HG02885 (cell line): ENCODE data around the gene GRB14.
"Not testable (repeated sequence)": the region's sequence is repeated elsewhere in the genome, so short reads cannot be mapped to it uniquely, and the experiment has no call there.

Source experiments
- ATAC-seq: cut with Tn5 transposase; IDR thresholded peaks from one replicate; pipeline ENCODE4 v1.9.1; 2021; ENCODE audit warnings: mild to moderate bottlenecking; ENCODE audit not compliant: unreplicated experiment, poor library complexity

The GRB14 gene

DNA sequence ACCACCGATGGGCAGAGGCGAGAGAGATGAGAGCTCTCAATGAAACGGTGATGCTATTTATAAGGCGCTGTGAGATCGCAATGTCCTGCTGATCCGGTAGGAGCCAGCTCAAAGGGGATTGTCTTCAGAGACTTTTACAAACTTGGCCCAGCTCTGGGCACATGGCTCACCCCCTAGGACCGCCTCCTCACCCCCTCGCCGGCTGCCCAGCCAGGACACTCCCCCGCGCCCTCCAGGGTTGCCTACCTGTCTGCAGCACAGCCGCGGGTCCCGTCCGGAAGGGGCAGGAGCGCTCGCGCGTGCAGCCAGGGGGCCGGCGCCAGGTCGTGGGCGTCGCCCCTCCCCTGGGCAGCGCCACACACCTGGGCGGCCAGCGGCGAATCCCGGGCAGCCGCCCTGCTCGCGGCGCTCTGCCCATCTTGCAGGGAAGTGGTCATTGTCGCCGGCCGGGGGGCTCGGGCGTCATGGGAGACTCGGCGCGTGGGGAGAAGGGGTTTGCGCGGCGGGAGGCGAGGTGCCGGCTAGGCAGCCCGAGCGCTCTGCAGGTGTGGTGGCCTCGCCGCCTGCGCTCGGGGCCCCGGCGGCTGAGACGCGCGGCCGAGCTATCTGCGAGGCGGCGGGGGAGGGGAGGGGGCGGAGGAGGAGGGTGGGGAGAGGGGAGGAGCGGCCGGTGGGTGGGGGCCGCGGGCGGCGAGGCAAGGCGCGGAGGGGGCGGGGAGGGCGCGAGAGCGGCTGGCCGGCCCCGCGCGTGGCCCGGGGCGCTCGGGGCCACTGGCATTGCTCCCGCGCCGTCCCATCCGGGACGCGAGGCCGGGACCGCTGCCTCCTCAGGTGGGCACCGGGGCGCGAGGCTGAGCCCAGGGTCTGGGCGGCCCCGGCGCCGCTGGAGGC is at the start of gene GRB14:
Gene GRB14 (minus strand): TSS at position 610 of the 891 bp plus-strand sequence. CDS start 173 bp downstream, at position 437.
- ATAC-seq = peak; percentile 32

DNA sequence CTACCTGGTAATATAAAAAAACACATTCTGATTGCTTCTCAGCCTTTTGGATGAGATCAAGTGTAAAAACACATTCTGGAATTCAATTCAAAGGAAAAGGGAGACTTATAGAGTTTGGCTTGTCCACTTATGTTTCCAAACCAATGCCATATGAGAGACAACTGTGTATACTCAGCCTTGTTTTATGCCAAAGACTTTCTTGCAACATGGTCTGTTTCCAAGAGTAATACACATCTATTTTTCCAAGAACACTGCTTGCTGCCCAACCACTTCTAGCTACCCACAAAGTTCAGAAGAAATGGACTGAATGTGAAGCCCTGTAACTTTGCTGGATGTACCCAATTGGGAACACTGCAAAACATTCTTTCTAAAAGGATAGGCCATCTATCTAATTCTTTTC is 48.0 kb upstream of the GRB14 start:
- ATAC-seq = no peak

DNA sequence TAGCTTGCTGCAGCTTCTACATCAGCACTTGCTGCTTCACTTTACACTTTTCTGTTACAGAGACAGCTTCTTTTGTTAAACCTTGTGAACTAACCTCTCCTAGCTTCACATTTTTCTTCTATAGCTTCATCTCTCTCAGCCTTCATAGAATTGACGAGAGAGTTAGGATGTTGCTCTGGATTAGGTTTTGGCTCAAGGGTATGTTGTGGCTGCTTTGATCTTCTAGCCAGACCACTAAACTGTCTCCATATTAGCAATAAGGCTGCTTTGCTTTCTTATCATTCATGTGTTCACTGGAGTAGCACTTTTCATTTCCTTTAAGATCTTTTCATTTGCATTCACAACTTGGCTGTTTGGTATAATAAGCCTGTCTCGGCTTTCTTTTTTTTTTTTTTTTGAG is 46.3 kb upstream of the GRB14 start:
- ATAC-seq = no peak

DNA sequence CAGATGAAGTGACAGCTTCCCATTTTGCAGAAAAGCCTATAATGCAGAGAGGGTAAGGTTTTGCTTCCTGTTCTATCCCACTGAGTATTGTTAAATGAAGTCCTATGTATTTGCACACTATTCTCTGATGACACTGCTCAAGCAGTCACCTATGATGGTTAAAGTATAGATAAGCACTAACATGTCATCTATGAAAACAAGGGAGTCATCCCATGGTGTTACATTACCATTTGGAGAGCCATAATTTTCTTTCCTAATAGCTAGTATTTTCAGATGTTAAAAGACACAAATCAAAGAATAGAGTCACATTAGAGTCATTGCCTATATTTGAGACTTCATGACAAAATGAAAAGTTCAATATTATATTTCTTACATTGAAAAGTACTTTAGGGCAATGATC is 42.8 kb upstream of the GRB14 start:
- no peak for ATAC-seq

DNA sequence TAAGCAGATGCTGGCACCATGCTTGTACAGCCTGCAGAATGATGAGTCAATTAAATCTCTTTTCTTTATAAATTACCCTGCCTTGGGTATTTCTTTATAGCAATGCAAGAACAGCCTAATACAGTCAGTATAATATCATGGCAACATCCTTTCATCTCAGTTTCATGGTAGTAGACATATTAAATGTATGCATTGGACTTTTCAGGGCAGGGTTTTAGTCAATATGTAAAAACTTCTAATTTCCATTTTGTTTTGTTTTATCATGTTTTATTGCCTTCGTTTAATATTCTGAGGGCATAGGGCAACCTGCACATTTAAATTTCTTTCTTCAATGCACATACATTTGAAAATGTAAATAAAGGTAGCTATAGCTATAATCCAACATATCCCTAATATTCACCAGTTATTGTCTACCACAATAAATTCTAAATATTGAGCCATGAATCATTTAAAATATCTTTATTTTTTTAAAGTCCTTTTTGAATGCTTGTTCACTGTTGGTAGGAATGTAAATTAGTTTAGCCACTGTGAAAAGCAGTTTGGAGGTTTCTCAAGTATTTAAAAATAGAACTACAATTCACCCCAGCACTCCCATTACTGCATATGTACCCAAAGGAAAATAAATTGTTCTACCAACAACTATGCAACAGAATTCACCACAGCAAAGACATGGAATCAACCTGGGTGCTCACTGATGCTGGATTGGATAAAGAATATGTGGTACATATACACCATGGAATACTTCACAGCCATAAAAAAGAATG is 41.8 kb upstream of the GRB14 start:
- no peak for ATAC-seq

DNA sequence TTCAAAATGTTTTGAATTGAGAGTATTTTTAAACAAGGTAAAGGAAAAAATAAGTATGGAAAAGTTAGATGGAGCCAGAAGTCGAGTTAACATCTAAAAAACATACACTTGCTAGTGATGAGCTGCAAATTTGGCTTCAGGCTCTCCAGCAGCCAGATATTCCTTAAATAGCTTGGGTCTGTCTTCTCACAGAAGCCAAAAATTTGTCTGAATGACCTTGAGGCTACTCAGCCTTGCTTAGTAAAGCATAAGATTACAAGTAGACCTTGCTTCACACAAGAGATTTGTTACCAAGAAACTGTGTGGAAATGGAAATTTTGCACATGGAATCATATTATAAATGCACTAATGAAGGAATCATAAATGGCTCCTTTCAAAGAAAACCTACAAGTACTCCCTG is 40.8 kb upstream of the GRB14 start:
- no peak for ATAC-seq

DNA sequence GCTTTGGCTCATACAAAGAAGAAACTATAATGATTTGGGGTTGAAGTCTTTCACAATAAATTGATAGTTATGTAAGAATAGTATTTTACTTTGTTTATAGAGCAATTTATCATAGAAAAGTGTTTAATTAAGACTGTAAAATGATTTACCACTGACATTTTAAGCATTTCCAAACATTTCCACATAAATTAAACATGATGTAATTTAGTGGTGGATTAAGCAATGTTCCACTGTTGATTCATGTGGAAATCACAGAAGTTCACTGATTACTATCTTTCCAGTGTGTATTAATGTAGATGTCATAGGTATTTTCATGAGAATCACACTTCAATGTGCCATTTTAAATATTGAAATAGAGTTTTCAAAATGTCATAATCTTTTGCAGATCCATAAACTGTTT is 40.1 kb upstream of the GRB14 start:
- no peak for ATAC-seq

DNA sequence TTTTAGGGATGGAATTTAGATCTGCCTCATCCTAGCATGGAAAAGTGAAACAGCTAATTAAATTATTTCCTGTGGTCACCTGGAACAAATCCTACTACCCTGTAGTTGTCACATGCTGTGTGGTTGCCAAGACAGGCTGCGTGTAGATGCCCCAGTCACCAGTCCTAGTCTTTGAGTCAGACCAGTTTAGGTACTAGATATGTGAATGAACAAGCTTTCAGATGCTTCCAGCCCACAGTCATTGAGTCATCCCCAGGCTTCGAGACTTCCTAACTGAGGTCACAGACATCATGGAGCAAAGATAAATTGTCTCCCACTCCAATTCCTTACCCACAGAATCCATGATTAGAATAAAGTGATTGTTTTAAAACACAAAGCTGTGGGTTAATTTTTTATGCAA is 35.8 kb upstream of the GRB14 start:
- no peak for ATAC-seq

DNA sequence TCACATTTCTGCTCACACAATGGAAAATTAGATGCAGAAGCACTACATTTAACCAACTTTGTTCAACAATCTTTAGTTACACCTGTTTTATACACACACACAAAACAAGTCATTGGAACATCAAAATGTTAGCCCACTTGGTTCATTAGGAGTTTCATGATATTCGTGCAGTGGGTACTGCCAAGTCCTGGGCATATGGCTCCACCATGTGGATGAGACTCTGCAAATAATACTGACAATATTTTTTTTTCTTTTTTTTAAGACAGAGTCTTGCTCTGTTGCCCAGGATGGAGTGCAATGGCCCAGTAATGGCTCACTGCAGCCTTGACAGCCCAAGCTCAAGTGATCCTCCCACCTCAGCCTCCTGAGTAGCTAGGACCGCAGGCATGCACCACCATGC is 34.5 kb upstream of the GRB14 start:
- ATAC-seq = no peak

DNA sequence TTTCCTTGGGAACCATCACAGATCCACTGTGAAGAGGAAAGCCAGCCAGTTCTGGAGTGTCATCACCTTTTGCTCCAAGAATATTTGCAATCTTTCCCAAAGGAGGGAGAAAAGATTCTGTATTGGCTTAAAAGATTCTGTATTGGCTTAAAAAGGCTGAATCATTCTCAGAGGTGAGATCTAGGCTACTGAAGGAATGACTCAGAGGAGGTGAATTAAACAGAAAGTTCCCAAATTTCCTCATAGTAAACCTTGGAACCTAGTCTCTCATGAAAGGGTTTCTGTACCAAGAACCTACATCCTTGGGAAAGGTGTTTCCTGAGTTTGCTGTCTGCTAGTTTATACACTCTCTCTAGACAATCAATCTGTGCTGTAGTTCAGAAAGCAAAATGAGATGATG is 34.1 kb upstream of the GRB14 start:
- ATAC-seq = no peak

DNA sequence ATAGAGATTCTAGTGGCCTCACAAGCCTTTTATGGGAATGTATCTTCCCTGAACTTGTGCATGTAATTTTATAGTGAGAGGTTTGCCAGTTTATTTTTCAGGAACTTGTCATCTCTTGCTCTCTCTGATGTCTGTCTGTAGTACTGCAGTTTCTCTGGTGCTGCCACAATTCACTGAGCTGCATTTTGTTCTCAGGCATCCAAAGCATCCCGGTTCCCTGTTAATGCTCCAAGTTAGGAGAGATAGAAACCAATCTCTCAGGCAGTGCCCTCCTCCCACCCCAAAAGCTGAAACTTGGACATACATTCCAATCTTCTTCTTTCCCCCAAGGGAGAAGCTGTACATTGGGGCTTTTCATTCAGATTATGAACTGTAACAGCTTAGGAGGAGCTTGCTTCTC is 30.1 kb upstream of the GRB14 start:
- ATAC-seq = no peak

DNA sequence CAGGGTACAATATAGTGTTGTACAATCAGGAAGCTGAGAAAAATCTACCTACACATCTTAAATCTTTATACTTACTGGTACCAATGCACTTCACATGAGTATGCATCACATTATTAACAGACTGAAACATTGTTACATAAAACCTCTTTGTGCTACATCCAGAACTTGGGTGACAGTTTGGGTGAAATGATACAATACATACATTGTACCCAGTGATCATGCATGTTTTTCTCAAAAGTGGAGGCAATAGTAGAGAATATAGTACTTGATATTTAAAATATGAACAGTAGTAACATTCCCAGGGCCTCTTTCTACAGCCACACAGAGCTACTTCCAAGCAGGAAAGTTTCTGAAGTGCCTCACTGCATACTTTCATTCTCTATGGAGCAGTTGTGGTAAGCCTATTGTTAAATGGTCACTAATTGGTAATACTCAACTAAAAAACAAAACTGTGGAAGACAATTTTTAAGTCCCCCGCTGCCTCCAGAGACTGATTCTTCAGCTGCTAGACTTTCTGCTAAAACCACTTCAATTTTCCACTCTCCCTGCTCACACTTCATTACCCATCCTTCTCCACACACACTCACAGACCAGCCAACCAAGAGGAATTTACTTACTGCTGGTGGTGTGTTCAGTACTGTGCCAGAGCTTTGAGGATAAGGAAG is 22.9 kb upstream of the GRB14 start:
- ATAC-seq = no peak

DNA sequence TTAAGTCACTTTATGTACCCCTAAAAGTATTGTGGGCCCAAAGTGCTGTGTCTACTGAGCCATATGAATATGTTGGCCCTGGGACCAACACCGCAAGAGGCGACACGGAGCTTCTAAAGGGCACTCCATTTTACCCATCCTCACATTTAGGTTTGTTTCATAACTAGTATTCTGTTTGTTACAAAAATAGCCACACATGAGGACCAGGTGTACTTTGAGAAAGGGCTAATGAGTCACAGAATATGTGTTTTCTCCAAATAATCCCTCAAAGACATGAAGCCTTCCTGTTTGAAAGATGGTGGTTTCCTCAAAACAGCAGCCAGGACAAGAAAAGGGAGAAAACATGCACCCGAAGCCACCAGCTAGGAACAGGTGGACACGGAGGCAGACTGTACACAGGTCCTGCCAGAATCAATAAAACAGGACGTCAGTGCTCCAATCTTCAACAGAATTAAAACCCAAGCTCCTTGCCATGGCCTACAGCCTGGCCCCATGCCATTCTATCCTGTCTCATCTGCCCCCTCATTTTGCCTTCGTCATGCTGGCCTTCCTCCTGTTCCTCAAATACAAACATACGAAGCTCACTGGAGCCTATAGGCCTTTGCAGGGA is 21.8 kb upstream of the GRB14 start:
- ATAC-seq = no peak

DNA sequence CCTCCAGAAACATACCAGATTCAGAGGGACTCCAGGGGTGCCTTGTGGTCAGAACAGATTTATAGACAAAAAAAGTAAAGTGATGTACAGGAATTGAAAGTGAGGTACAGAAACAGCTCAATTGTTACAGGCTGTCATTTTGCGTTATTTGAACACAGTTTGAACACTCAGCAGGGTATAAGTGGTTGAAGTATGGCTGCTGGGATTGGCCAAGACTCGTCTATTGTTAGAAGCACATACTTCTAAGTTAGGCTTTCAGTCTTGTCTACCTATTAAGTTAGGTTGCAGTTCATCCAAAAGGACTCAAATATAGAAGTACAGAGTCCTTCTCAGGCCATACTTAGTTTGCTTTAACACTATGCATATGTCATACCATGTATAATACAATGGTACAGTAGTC is 21.0 kb upstream of the GRB14 start:
- no peak for ATAC-seq

DNA sequence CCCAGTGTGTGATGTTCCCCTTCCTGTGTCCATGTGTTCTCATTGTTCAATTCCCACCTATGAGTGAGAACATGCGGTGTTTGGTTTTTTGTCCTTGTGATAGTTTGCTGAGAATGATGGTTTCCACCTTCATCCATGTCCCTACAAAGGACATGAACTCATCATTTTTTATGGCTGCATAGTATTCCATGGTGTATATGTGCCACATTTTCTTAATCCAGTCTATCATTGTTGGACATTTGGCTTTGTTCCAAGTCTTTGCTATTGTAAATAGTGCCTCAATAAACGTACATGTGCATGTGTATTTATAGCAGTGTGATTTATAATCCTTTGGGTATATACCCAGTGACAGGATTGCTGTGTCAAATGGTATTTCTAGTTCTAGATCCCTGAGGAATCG is 7.0 kb upstream of the GRB14 start:
- not testable (repeated sequence) for ATAC-seq

DNA sequence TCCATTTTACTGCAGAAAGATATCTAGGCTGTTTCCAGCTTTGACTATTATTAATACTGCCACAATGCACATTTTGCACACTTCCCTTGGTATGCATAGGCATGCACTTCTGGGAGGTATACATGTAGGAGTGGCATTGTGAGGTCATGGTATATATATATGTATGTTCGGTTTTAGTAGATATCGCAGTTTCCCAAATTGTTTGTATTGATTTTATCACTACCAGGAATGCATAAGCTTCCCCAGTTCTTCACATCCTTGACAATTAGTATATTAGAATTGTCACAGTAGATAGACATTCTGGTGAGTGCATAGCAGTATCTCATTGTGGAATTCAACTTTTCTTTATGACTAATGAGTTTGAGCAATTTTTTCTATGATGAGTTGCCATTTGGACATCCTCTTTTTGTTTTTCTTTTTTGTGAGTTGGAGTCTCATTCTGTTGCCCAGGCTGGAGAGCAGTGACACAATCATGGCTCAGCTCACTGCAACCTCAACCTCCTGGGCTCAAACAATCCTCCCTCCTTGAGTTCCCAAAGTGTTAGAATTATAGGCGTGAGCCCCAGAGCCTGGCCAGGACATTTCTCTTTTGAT is 4.2 kb upstream of the GRB14 start:
- ATAC-seq = no peak

DNA sequence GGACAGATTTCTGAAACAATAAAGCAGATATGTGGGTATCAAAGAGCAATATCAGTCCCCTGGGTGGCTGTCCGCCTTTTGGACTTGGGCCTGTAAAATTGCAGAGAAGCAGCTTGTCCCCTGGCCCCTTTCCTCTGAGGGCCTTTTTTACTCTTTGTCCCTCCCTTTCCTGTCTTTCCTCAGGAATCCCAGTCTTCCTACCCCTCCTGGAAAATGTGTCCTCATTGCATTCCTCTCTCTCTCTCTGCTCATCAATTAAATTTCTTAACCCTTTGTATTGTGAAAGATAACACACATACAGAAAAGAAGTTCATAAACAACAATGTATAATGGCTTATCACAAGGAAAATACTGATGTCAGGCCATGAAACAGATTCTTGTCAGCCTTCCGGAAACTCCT is 3.0 kb upstream of the GRB14 start:
- no peak for ATAC-seq

DNA sequence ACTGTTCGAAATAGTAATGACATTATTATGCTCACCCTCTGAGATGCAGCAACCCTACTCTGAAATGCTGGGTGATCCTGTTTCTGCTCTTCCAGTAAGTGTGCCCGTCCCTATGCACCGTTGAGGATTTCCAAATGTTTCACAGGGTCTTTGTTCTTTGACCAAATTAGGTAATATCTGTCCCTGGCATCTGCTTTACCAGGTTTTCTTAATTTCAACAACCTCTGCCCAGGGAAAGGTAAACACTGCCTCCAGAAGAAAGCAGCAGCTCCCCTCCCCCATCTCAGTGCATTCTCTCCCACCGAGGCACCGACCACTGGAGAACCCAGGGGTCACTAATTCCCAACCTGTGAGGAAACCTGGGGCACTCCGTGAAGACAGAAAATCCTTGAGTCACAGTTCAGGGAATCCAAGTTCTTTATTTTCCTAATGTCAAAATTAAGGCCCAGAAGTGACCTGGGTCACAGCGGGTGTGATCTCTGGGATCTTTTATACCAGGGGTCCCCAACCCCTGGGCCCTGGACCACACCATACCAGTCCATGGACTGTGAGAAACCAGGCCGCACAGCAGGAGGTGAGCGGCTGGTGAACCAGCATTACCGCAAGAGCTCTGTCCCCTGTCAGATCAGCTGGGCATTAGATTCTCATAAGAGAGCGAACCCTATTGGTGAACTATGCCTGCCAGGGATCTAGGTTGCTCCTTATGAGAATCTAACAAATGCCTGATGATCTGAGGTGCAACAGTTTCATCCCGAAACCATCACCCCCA is 1.2 kb upstream of the GRB14 start:
- ATAC-seq = no peak

DNA sequence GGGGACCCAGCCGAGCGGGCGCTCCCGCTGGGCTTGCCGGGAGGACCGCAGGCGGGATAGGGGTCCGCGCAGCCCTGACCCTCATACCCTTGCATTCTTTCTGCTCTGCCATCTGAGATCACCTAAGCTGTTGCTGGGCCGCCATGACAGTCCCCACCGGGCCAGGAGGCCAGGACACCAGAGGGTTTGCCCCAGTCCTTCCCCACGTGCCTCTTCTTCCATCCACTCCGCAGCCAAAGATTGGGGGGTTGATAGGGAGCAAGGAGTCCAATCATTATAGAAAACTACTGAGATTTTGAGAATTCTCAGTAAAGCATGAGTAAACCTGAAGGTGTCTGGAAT is 453 bp upstream of the GRB14 start:
- ATAC-seq = no peak

DNA sequence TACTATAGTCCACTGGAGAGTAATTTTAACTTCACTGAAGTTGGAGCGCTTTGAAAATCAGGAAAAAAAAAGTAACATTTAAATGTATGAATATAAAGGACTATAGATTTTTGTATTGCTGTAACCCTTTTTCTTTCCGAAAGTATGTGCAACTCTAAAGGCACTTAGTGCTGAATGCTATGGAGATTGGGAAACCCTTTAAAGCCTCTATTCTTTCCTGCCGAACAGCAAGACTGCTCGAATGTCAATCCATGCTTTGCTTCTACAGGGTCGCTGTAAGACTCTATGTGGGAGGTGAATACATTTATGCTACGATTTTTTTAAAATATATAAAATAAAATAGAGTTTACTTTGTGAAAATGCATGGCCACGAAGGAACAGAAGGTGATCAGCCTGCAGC is 825 bp downstream of the GRB14 start:
- no peak for ATAC-seq
